ENCODE data around the gene SERPINB12. TPM values are rescaled to one million over a fixed set of nuclear protein-coding genes. Genes with fewer than 3 reads are reported as not detected.

SERPINB12 gene
- total and polyA plus RNA-seq, 2 of the 4 experiments (the other 2 are of a cell fraction): not detected

DNA sequence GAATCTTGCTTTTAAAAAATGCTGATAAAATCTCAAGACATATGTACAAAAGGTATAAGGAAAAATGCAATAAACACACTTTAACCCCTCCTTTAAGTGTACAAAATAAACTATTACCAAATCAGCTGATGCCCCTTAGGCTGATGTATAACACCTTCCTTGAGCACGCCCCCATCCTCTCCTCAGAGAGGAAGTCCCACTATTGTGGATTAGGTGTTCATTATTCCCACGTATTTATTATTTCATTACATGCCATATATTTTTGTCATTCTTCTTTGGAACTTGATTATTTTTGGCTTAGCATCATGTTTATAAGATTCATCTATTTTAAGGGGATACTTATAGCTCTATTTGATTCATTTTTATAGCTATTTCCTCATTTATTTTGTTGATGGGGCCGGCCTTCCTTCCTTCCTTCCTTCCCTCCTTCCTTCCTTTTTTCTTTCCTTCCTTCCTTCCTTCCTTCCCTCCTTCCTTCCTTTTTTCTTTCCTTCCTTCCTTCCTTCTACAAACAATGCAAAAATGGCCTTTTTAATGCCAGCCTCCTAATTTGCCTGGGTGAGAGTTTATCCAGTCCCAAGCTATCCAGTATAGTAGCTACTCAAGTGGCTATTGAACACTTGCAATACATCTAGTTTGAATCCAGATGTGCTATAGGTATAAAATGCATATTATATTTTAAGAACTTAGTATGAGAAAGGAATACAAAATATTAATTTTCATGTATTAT, 49.0 kb downstream of the SERPINB12 start:
- WGBS, 2 experiments (ENCODE audit: extremely low coverage in 2 of 2, insufficient read length in 1 of 2): no CpG with 5 or more reads among the region's 3 CpGs
- H3K36me3 ChIP-seq (ENCODE audit: control insufficient read depth, insufficient read depth, low read length): no peaks in the 10 kb centered on the region
- no peaks in the 10 kb centered on the region for H3K79me1 ChIP-seq (ENCODE audit: low read depth in 1 of 2, low read length in 2 of 2)
- BruUV-seq (replicated peaks): no TSS peak
- H3K27ac ChIP-seq (ENCODE audit: insufficient read depth, low read length): no peak overlapping the region
- in situ Hi-C loops (cut with MboI; ENCODE audit: low sequenced_read_pairs): no loop called here
- no peak overlapping the region for H2BK15ac ChIP-seq (ENCODE audit: low read depth, low read length)
- no peak overlapping the region for H2BK5ac ChIP-seq (ENCODE audit: low read depth, low read length, poor library complexity, severe bottlenecking)
- H4K20me1 ChIP-seq (ENCODE audit: insufficient read depth, low read length): no peaks in the 10 kb centered on the region
- H3K56ac ChIP-seq (ENCODE audit: extremely low read depth, insufficient read depth, low read length): no peak overlapping the region
- intact Hi-C loops (cut with micrococcal nuclease): no loop called here
- no peak overlapping the region for H2AK5ac ChIP-seq (ENCODE audit: low read depth, low read length)
- dilution Hi-C loops (cut with HindIII; ENCODE audit: low sequenced_read_pairs, unreplicated experiment): no loop called here
- H3K23ac ChIP-seq (ENCODE audit: low read depth, low read length): no peak overlapping the region
- H2AFZ ChIP-seq (replicated peaks; ENCODE audit: low read length, poor library complexity): no peak overlapping the region
- DNase-seq (no peak), ATAC-seq (ENCODE audit: low read depth) (no peak)
- H3K9ac ChIP-seq (ENCODE audit: low read depth, low read length): no peak overlapping the region
- H4K5ac ChIP-seq (ENCODE audit: low read depth, low read length): no peak overlapping the region
- peaks cover 11% of the 10 kb centered on the region; the same call in 1 of the 2 replicates for H3K27me3 ChIP-seq (ENCODE audit: control insufficient read depth, insufficient read depth, low read length)
- CTCF ChIA-PET: interaction anchor here (0.9 kb wide), 1 partner anchor 12 kb away, joined by 3 read pairs; no protein-coding TSS in a partner anchor
- no peaks in the 10 kb centered on the region; the same call in 1 of the 2 replicates for H3K9me3 ChIP-seq (ENCODE audit: control insufficient read depth, insufficient read depth, low read length)
- H3K4ac ChIP-seq (ENCODE audit: low read depth, low read length): no peak overlapping the region
- H3K4me1 ChIP-seq (ENCODE audit: control insufficient read depth, insufficient read depth, low read length): no peaks in the 10 kb centered on the region
- TF ChIP-seq RCOR1 (IDR thresholded peaks at IDR 0.05; ENCODE audit: insufficient replicate concordance, low read length) (no peak), RAD21 (IDR thresholded peaks at IDR 0.05; ENCODE audit: low read length) (no peak), RFX5 (IDR thresholded peaks at IDR 0.05; ENCODE audit: low read depth, low read length) (no peak), MAFK (IDR thresholded peaks at IDR 0.05; ENCODE audit: low read depth, low read length) (no peak), MAZ (IDR thresholded peaks at IDR 0.05; ENCODE audit: borderline replicate concordance, low read depth, low read length) (no peak), SMC3 (IDR thresholded peaks at IDR 0.05; ENCODE audit: low read depth, low read length) (no peak), NFE2L2 (IDR thresholded peaks at IDR 0.05; ENCODE audit: low read depth, low read length) (no peak), FOS (IDR thresholded peaks at IDR 0.05; ENCODE audit: low read depth, low read length) (no peak), CEBPB (IDR thresholded peaks at IDR 0.05; ENCODE audit: low read depth, low read length) (no peak), BHLHE40 (IDR thresholded peaks at IDR 0.05; ENCODE audit: low read depth, low read length) (no peak), POLR2A (IDR thresholded peaks at IDR 0.05; ENCODE audit: low read depth, low read length) (no peak), CHD1 (IDR thresholded peaks at IDR 0.05; ENCODE audit: low read depth, low read length) (no peak), MXI1 (IDR thresholded peaks at IDR 0.05; ENCODE audit: borderline replicate concordance, low read depth, low read length) (no peak)
- TF ChIP-seq, protein P1, sequence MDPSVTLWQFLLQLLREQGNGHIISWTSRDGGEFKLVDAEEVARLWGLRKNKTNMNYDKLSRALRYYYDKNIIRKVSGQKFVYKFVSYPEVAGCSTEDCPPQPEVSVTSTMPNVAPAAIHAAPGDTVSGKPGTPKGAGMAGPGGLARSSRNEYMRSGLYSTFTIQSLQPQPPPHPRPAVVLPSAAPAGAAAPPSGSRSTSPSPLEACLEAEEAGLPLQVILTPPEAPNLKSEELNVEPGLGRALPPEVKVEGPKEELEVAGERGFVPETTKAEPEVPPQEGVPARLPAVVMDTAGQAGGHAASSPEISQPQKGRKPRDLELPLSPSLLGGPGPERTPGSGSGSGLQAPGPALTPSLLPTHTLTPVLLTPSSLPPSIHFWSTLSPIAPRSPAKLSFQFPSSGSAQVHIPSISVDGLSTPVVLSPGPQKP (IDR thresholded peaks at IDR 0.05; ENCODE audit: borderline replicate concordance, low read depth, low read length): no peak
- TF ChIP-seq, protein P2, sequence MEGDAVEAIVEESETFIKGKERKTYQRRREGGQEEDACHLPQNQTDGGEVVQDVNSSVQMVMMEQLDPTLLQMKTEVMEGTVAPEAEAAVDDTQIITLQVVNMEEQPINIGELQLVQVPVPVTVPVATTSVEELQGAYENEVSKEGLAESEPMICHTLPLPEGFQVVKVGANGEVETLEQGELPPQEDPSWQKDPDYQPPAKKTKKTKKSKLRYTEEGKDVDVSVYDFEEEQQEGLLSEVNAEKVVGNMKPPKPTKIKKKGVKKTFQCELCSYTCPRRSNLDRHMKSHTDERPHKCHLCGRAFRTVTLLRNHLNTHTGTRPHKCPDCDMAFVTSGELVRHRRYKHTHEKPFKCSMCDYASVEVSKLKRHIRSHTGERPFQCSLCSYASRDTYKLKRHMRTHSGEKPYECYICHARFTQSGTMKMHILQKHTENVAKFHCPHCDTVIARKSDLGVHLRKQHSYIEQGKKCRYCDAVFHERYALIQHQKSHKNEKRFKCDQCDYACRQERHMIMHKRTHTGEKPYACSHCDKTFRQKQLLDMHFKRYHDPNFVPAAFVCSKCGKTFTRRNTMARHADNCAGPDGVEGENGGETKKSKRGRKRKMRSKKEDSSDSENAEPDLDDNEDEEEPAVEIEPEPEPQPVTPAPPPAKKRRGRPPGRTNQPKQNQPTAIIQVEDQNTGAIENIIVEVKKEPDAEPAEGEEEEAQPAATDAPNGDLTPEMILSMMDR (conservative IDR thresholded peaks at IDR 0.05; ENCODE audit: low read depth, low read length): no peak
- TF ChIP-seq, protein P3, sequence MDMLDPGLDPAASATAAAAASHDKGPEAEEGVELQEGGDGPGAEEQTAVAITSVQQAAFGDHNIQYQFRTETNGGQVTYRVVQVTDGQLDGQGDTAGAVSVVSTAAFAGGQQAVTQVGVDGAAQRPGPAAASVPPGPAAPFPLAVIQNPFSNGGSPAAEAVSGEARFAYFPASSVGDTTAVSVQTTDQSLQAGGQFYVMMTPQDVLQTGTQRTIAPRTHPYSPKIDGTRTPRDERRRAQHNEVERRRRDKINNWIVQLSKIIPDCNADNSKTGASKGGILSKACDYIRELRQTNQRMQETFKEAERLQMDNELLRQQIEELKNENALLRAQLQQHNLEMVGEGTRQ (IDR thresholded peaks at IDR 0.05; ENCODE audit: low read depth, low read length): no peak
- no peak overlapping the region for H4K8ac ChIP-seq (ENCODE audit: low read depth in 2 of 2, low read length in 2 of 2)
- H3K18ac ChIP-seq (ENCODE audit: low read depth, low read length): no peak overlapping the region
- no peaks in the 10 kb centered on the region for H3K9me1 ChIP-seq (ENCODE audit: insufficient read depth, low read length)
- H2BK20ac ChIP-seq (ENCODE audit: low read depth, low read length): no peak overlapping the region
- H3K14ac ChIP-seq (replicated peaks; ENCODE audit: low read depth, low read length): no peak overlapping the region
- H3K4me2 ChIP-seq (ENCODE audit: low read depth, low read length): no peak overlapping the region
- H4K91ac ChIP-seq (ENCODE audit: insufficient read depth, low read depth, low read length): no peak overlapping the region
- POLR2A ChIA-PET (ENCODE audit: unreplicated experiment): no interaction called here
- H2AK9ac ChIP-seq (replicated peaks; ENCODE audit: low read depth, low read length, poor library complexity): no peak overlapping the region
- no peak overlapping the region for H2BK120ac ChIP-seq (ENCODE audit: low read depth, low read length)
- no peak overlapping the region for H3K4me3 ChIP-seq (ENCODE audit: insufficient read depth, low read depth, low read length)

Data from IMR-90 (cell line).